ENCODE measurements around the gene COLEC12.

COLEC12 gene

GRCh38 chr18:404061-404636 lies 96.4 kb downstream of the COLEC12 start:
- H3K23ac ChIP-seq (ENCODE audit: low read length): no peak overlapping the region
- H2BK120ac ChIP-seq (ENCODE audit: insufficient read depth, low read length, poor library complexity): no peak overlapping the region
- H4K8ac ChIP-seq (ENCODE audit: low read depth, low read length): no peak overlapping the region
- H3K4me1 ChIP-seq (ENCODE audit: control insufficient read depth in 1 of 2, insufficient read depth in 2 of 2, low read length in 2 of 2): peaks cover 4% of the 10 kb centered on the region in 2 experiments
- no peak overlapping the region for H3K4me3 ChIP-seq (ENCODE audit: low read depth, low read length)
- H3K18ac ChIP-seq (ENCODE audit: low read length): no peak overlapping the region
- H3K36me3 ChIP-seq (ENCODE audit: control insufficient read depth in 1 of 2, insufficient read depth in 2 of 2, low read length in 2 of 2): no peaks in the 10 kb centered on the region
- no peak overlapping the region for H2AK5ac ChIP-seq (ENCODE audit: low read length)
- no peaks in the 10 kb centered on the region for H3K79me1 ChIP-seq (ENCODE audit: low read length)
- H2BK5ac ChIP-seq (ENCODE audit: low read depth, low read length, poor library complexity): no peak overlapping the region
- no peak overlapping the region for H3K14ac ChIP-seq (ENCODE audit: low read length)
- no peak overlapping the region for H4K91ac ChIP-seq (ENCODE audit: low read depth, low read length)
- no peak for DNase-seq
- H3K4me2 ChIP-seq (ENCODE audit: low read length): no peak overlapping the region
- peaks cover 3% of the 10 kb centered on the region for H3K9me3 ChIP-seq (ENCODE audit: insufficient read depth, low read depth, low read length)
- H3K9ac ChIP-seq (ENCODE audit: low read length): no peak overlapping the region
- no peak overlapping the region for H3K27ac ChIP-seq (ENCODE audit: low read depth, low read length)
- no CpG with 5 or more reads among the region's 8 CpGs for WGBS (ENCODE audit: extremely low coverage, insufficient coverage, insufficient read length)
- H3K4ac ChIP-seq (ENCODE audit: low read depth, low read length): no peak overlapping the region
- no peak overlapping the region for H2AFZ ChIP-seq (ENCODE audit: insufficient read depth, low read length, poor library complexity)
- H3K27me3 ChIP-seq (ENCODE audit: insufficient read depth, low read length): no peaks in the 10 kb centered on the region
- no peaks in the 10 kb centered on the region for H3K79me2 ChIP-seq (ENCODE audit: control insufficient read depth, insufficient read depth, low read length, poor library complexity)
- H2BK12ac ChIP-seq (ENCODE audit: low read length): no peak overlapping the region
- no peak overlapping the region for H4K12ac ChIP-seq (ENCODE audit: low read depth, low read length)

DNA sequence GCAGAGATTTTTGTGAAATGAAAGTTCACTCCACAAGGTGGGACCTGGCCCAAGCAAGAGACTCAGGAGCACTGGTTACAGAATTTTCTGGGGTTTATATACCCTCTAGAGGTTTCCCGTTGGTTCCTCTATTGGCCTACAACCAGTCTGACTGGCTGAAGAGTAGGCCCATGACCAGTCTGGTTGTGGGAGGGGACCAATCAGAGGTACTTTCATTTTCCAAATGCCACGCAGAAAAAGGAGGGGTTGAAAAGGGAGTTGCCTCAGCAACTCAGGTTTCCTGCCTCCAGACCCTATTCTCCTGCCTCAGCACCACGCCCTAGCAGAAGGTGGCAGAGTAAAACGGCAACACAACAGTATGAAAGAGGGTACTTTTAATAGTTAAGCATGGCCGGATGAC lies 98.4 kb downstream of the COLEC12 start:
- Histone ChIP-seq H3K4me2 (ENCODE audit: low read length) (no peak overlapping the region), H3K9me3 (ENCODE audit: insufficient read depth, low read depth, low read length) (peaks cover 3% of the 10 kb centered on the region), H2AFZ (ENCODE audit: insufficient read depth, low read length, poor library complexity) (no peak overlapping the region), H3K23ac (ENCODE audit: low read length) (no peak overlapping the region), H3K4me3 (ENCODE audit: low read depth, low read length) (no peak overlapping the region), H3K18ac (ENCODE audit: low read length) (no peak overlapping the region), H4K8ac (ENCODE audit: low read depth, low read length) (no peak overlapping the region), H2BK5ac (ENCODE audit: low read depth, low read length, poor library complexity) (no peak overlapping the region), H4K12ac (ENCODE audit: low read depth, low read length) (no peak overlapping the region), H4K91ac (ENCODE audit: low read depth, low read length) (no peak overlapping the region), H3K79me1 (ENCODE audit: low read length) (no peaks in the 10 kb centered on the region), H2BK120ac (ENCODE audit: insufficient read depth, low read length, poor library complexity) (no peak overlapping the region), H3K27me3 (ENCODE audit: insufficient read depth, low read length) (no peaks in the 10 kb centered on the region), H3K4me1 (ENCODE audit: control insufficient read depth in 1 of 2, insufficient read depth in 2 of 2, low read length in 2 of 2) (peaks cover 4 to 5% of the 10 kb centered on the region in 2 experiments), H2BK12ac (ENCODE audit: low read length) (no peak overlapping the region), H3K4ac (ENCODE audit: low read depth, low read length) (no peak overlapping the region), H3K14ac (ENCODE audit: low read length) (no peak overlapping the region), H3K36me3 (ENCODE audit: control insufficient read depth in 1 of 2, insufficient read depth in 2 of 2, low read length in 2 of 2) (no peaks in the 10 kb centered on the region), H2AK5ac (ENCODE audit: low read length) (no peak overlapping the region), H3K79me2 (ENCODE audit: control insufficient read depth, insufficient read depth, low read length, poor library complexity) (no peaks in the 10 kb centered on the region), H3K9ac (ENCODE audit: low read length) (no peak overlapping the region), H3K27ac (ENCODE audit: low read depth, low read length) (no peak overlapping the region)
- no peak for DNase-seq
- WGBS (ENCODE audit: extremely low coverage, insufficient coverage, insufficient read length): no CpG with 5 or more reads among the region's 5 CpGs

- Histone ChIP-seq H3K9ac (ENCODE audit: low read length) (no peak overlapping the region), H3K4me1 (ENCODE audit: control insufficient read depth in 1 of 2, insufficient read depth in 2 of 2, low read length in 2 of 2) (peaks cover 4 to 5% of the 10 kb centered on the region in 2 experiments), H2AFZ (ENCODE audit: insufficient read depth, low read length, poor library complexity) (no peak overlapping the region), H3K79me2 (ENCODE audit: control insufficient read depth, insufficient read depth, low read length, poor library complexity) (no peaks in the 10 kb centered on the region), H3K79me1 (ENCODE audit: low read length) (no peaks in the 10 kb centered on the region), H4K12ac (ENCODE audit: low read depth, low read length) (no peak overlapping the region), H3K23ac (ENCODE audit: low read length) (no peak overlapping the region), H3K27me3 (ENCODE audit: insufficient read depth, low read length) (no peaks in the 10 kb centered on the region), H2AK5ac (ENCODE audit: low read length) (no peak overlapping the region), H2BK12ac (ENCODE audit: low read length) (no peak overlapping the region), H2BK120ac (ENCODE audit: insufficient read depth, low read length, poor library complexity) (no peak overlapping the region), H4K91ac (ENCODE audit: low read depth, low read length) (no peak overlapping the region), H3K14ac (ENCODE audit: low read length) (no peak overlapping the region), H3K18ac (ENCODE audit: low read length) (no peak overlapping the region), H3K36me3 (ENCODE audit: control insufficient read depth in 1 of 2, insufficient read depth in 2 of 2, low read length in 2 of 2) (no peaks in the 10 kb centered on the region), H3K9me3 (ENCODE audit: insufficient read depth, low read depth, low read length) (no peaks in the 10 kb centered on the region), H3K4ac (ENCODE audit: low read depth, low read length) (no peak overlapping the region), H3K27ac (ENCODE audit: low read depth, low read length) (no peak overlapping the region), H2BK5ac (ENCODE audit: low read depth, low read length, poor library complexity) (no peak overlapping the region), H3K4me2 (ENCODE audit: low read length) (no peak overlapping the region), H3K4me3 (ENCODE audit: low read depth, low read length) (no peak overlapping the region), H4K8ac (ENCODE audit: low read depth, low read length) (no peak overlapping the region)
- WGBS (ENCODE audit: extremely low coverage, insufficient coverage, insufficient read length): no CpG with 5 or more reads among the region's 5 CpGs
- DNase-seq: peak; percentile 95 to 99
Observed at GRCh38 chr18:400456-400855, 100.0 kb downstream of the COLEC12 start.

GRCh38 chr18:399631-400135 lies 100.8 kb downstream of the COLEC12 start:
- Histone ChIP-seq H3K4ac (ENCODE audit: low read depth, low read length) (no peak overlapping the region), H2AK5ac (ENCODE audit: low read length) (no peak overlapping the region), H2BK12ac (ENCODE audit: low read length) (no peak overlapping the region), H2AFZ (ENCODE audit: insufficient read depth, low read length, poor library complexity) (no peak overlapping the region), H3K27ac (ENCODE audit: low read depth, low read length) (no peak overlapping the region), H3K79me2 (ENCODE audit: control insufficient read depth, insufficient read depth, low read length, poor library complexity) (no peaks in the 10 kb centered on the region), H3K9me3 (ENCODE audit: insufficient read depth, low read depth, low read length) (no peaks in the 10 kb centered on the region), H4K8ac (ENCODE audit: low read depth, low read length) (no peak overlapping the region), H3K4me1 (ENCODE audit: control insufficient read depth in 1 of 2, insufficient read depth in 2 of 2, low read length in 2 of 2) (peaks cover 4 to 5% of the 10 kb centered on the region in 2 experiments), H3K79me1 (ENCODE audit: low read length) (no peaks in the 10 kb centered on the region), H3K27me3 (ENCODE audit: insufficient read depth, low read length) (no peaks in the 10 kb centered on the region), H4K91ac (ENCODE audit: low read depth, low read length) (no peak overlapping the region), H3K4me3 (ENCODE audit: low read depth, low read length) (no peak overlapping the region), H3K36me3 (ENCODE audit: control insufficient read depth in 1 of 2, insufficient read depth in 2 of 2, low read length in 2 of 2) (no peaks in the 10 kb centered on the region), H2BK120ac (ENCODE audit: insufficient read depth, low read length, poor library complexity) (no peak overlapping the region), H2BK5ac (ENCODE audit: low read depth, low read length, poor library complexity) (no peak overlapping the region), H3K23ac (ENCODE audit: low read length) (no peak overlapping the region), H3K18ac (ENCODE audit: low read length) (no peak overlapping the region), H3K9ac (ENCODE audit: low read length) (no peak overlapping the region), H3K4me2 (ENCODE audit: low read length) (no peak overlapping the region), H3K14ac (ENCODE audit: low read length) (peak overlapping the region; percentile 44), H4K12ac (ENCODE audit: low read depth, low read length) (no peak overlapping the region)
- peak in 1 of 2 donors; percentile 63 for DNase-seq
- WGBS (ENCODE audit: extremely low coverage, insufficient coverage, insufficient read length): no CpG with 5 or more reads among the region's 10 CpGs
